ACC112 (cell line): Measurements from ENCODE around the gene USP24.
A peak's percentile ranks its signal among the peaks of the same experiment; 100 is the strongest.
"Not testable (repeated sequence)": the region's sequence is repeated elsewhere in the genome, so short reads cannot be mapped to it uniquely, and the experiment has no call there.

Experiments used
- H2AFZ ChIP-seq: fragments of 200-600 bp; sonication (generic); one replicate; pipeline ENCODE4 v1.6.0; 2017; ENCODE audit warnings: antibody characterized with exemption, low read length; ENCODE audit not compliant: unreplicated experiment
- H3K27ac ChIP-seq: fragments of 200-600 bp; sonication (generic); 2 replicates; pipeline ENCODE4 v1.5.1; 2014; ENCODE audit warnings: low read depth, mild to moderate bottlenecking, antibody characterized with exemption, low read length, moderate library complexity
- H3K27me3 ChIP-seq: fragments of 200-600 bp; sonication (generic); 2 replicates; pipeline ENCODE4 v1.6.1; 2014; ENCODE audit warnings: mild to moderate bottlenecking, antibody characterized with exemption, low read length, moderate library complexity, mixed read lengths; ENCODE audit not compliant: insufficient read depth
- H3K36me3 ChIP-seq: fragments of 200-600 bp; sonication (generic); 2 replicates; pipeline ENCODE4 v1.6.1; 2016; ENCODE audit warnings: mild to moderate bottlenecking, antibody characterized with exemption, low read length, moderate library complexity, mixed read lengths; ENCODE audit not compliant: insufficient read depth
- H3K4me1 ChIP-seq: fragments of 200-600 bp; sonication (generic); one replicate; pipeline ENCODE4 v1.6.1; 2016; ENCODE audit warnings: low read length, mixed read lengths; ENCODE audit not compliant: insufficient read depth, unreplicated experiment, control insufficient read depth
- H3K4me3 ChIP-seq: fragments of 200-600 bp; sonication (generic); 2 replicates; pipeline ENCODE4 v1.5.1; 2014; ENCODE audit warnings: mild to moderate bottlenecking, low read depth, low read length
- H3K79me2 ChIP-seq: fragments of 200-600 bp; sonication (generic); one replicate; pipeline ENCODE4 v1.6.0; 2016; ENCODE audit warnings: low read length; ENCODE audit not compliant: control insufficient read depth, unreplicated experiment, insufficient read depth

USP24 gene

DNA sequence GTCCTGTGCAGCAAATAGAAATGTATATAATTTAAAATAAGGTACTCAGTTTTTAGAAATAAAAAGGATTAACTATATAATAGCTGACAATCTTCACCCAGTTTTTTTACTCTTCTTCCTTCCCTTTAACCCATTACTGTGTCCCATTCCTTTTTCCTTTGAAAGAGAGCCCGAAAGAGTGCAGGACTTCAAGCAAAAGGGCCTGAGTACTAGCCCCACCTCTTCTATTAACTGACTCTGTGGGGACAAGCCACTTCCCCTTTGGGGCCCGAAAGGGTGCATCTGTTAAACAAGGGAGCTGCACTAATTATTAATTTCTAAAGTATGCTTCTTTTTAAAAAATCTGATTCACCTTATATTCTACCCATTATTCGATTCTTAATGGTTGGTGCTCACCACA lies 3.3 kb downstream of the USP24 start:
- H3K27me3 ChIP-seq, result no peaks in the 10 kb centered on the region
- H3K36me3 ChIP-seq, result no peaks in the 10 kb centered on the region
- no peak overlapping the region for H3K27ac ChIP-seq
- no peak overlapping the region for H3K4me3 ChIP-seq
- H3K79me2 ChIP-seq, result peaks cover 82% of the 10 kb centered on the region
- H3K4me1 ChIP-seq, result peaks cover 47% of the 10 kb centered on the region
- no peak overlapping the region for H2AFZ ChIP-seq

DNA sequence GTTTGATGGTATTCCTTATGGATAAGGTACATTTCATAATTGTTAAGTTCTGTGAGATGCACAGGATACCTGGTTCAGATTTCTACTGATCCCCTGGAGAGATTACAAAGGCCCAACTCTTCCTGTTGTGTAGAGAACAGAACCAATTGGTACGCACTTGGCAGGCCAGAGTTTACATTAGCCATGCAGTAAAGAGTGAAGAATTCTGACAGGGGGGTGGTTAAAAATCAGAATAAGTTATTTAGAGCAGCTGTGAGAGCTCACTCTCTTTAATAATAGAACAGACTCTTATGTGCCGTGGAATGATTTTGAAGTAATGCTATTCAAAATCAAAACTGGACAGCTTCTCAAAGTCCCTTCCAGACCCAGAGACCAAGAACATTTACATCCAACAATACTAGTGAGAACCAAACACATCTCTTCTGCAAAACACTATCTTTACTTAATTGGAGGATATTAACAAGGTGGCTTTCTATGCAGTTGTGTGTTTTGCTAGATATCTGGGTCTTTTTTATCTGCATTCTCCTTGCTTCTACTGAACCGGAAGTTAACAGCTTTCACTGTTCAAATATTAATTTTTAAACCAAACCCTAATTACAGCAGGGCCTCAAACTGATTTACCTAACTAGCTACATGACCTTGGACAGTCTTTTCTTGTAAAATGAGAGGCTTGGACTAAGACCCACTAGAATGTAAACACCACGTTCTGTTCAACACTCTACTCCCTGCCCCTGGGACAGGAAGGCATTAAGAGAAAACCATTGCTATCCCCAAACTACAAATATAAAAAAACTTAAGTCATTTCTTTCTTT lies 4.0 kb downstream of the USP24 start:
- Histone ChIP-seq H3K27me3 (no peaks in the 10 kb centered on the region), H3K4me3 (peak overlapping the region; percentile 14; the same call in 1 of the 2 replicates), H3K79me2 (peaks cover 88% of the 10 kb centered on the region), H2AFZ (no peak overlapping the region), H3K4me1 (peaks cover 47% of the 10 kb centered on the region), H3K36me3 (no peaks in the 10 kb centered on the region), H3K27ac (no peak overlapping the region)

DNA sequence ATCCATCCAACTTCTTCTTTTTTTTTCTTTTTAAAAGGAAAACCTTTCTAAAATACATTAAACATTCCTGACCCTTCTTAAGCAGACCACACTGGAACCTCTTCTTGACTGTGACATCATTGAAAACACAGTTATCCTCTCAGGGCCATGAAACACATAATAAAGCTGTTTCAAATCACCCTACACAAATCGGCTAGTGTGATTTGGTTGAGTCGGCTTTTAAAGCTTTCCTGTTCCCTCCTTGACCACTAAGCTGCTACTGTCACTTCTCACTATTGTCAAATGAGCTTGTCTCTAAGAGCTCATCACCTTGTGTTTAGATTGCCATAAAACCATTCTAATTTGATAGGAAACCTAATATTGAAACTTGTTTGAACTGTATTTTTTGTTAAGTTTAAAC lies 5.9 kb downstream of the USP24 start:
- no peaks in the 10 kb centered on the region for H3K27me3 ChIP-seq
- H3K79me2 ChIP-seq, result peaks cover 89% of the 10 kb centered on the region
- peaks cover 63% of the 10 kb centered on the region for H3K4me1 ChIP-seq
- no peak overlapping the region for H3K27ac ChIP-seq
- no peak overlapping the region for H3K4me3 ChIP-seq
- H2AFZ ChIP-seq, result no peak overlapping the region
- no peaks in the 10 kb centered on the region for H3K36me3 ChIP-seq

DNA sequence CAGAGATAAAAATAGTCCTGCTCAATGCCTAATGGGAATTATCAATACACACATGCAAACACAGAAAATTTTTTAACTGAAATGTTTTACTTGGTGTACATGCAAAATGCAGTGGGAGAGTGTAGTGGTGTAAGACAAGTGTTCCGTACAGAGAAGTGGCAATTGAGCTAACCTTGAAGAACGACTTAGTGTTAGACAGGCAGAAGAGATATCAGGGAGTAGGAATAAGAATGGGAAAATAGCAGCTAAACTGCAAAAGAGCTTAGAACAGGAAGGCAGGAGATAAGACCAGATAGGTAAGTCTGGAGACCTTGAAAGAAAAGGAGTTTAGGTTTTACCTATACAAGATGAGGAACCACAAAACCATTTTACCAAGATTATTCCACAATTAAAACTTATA lies 9.0 kb downstream of the USP24 start:
- Histone ChIP-seq H3K27ac (no peak overlapping the region), H3K27me3 (no peaks in the 10 kb centered on the region), H2AFZ (no peak overlapping the region), H3K4me1 (peaks cover 52% of the 10 kb centered on the region), H3K79me2 (peaks cover 86% of the 10 kb centered on the region), H3K36me3 (no peaks in the 10 kb centered on the region), H3K4me3 (no peak overlapping the region)

DNA sequence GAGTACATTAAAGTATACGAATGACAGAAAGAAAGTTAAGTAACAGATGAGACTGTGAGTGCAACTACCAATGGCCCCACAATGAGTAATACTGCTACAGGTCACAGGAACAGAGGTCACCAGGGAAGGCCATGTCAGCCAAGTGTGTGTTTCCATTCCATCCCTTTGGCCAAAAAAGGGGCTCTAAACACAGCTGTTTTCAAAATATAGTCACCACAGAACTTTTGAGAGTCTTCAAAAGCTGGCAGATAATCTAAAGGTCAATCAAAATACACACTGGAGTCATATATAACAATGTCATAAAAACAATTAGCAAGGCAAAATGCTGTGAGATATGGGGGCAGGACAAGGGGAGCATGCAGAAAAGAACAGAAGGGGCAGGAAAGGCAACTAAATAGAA lies 10.2 kb downstream of the USP24 start:
- Histone ChIP-seq H3K27me3 (no peaks in the 10 kb centered on the region), H2AFZ (no peak overlapping the region), H3K4me1 (peaks cover 41% of the 10 kb centered on the region), H3K36me3 (no peaks in the 10 kb centered on the region), H3K4me3 (no peak overlapping the region), H3K79me2 (peaks cover 83% of the 10 kb centered on the region), H3K27ac (no peak overlapping the region)

DNA sequence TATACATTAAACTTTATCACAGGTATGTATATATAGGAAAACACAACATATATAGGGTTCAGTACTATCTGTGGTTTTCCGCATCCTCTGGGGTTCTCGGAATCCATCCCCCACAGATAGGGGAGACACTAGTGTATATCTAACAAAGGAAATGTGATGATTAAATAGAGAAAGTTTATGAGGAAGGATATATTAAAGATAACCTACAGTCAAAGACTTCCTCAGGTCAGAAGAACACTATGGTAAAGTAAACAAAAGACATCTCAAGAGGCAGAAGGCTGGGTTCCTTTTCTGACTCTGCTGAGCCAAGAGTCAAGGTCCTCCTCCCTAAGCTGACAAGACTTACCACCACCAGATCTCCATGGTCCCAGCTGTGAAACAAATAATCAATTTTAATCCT lies 12.1 kb downstream of the USP24 start:
- H3K79me2 ChIP-seq, result peaks cover 72% of the 10 kb centered on the region
- H3K27ac ChIP-seq, result no peak overlapping the region
- no peak overlapping the region for H3K4me3 ChIP-seq
- no peaks in the 10 kb centered on the region for H3K27me3 ChIP-seq
- H2AFZ ChIP-seq, result no peak overlapping the region
- H3K36me3 ChIP-seq, result no peaks in the 10 kb centered on the region
- peaks cover 32% of the 10 kb centered on the region for H3K4me1 ChIP-seq

DNA sequence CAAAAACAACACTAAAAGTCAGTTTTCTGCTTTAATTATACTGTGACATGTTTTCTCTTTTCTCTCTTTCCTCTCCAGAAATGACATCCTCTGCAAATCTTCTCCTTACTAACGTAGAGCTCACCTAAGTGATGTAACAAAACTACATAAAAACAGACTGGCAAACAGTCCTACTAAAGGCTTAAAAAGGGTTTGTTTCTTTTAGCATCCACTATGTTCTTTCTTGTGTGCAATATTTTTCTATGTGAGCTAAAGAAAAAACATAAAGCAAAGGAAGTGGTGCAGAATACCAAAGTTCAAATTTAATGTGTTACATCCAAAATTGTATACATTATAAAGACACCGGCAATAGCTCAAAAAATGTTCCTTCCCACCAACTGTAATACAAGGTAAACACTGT lies 14.5 kb downstream of the USP24 start:
- no peaks in the 10 kb centered on the region for H3K36me3 ChIP-seq
- no peak overlapping the region for H3K4me3 ChIP-seq
- H2AFZ ChIP-seq, result no peak overlapping the region
- H3K79me2 ChIP-seq, result peaks cover 66% of the 10 kb centered on the region
- no peak overlapping the region for H3K27ac ChIP-seq
- peaks cover 42% of the 10 kb centered on the region for H3K4me1 ChIP-seq
- H3K27me3 ChIP-seq, result no peaks in the 10 kb centered on the region

DNA sequence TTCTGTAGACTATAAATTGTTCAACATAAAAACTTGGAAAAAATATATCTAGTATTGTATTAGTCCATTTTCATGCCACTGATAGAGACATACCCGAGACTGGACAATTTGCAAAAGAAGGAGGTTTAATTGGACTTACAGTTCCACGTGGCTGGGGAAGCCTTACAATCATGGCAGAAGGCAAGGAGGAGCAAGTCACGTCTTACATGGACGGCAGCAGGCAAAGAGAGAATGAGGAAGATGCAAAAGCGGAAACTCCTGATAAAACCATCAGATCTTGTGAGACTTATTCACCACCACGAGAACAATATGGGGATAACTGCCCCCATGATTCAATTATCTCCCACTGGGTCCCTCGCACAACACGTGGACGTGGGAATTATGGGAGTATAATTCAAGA lies 15.4 kb downstream of the USP24 start:
- Histone ChIP-seq H3K79me2 (peaks cover 64% of the 10 kb centered on the region), H3K4me1 (peaks cover 41% of the 10 kb centered on the region)
- not testable (repeated sequence) for H2AFZ ChIP-seq, H3K4me3 ChIP-seq, H3K36me3 ChIP-seq, H3K27ac ChIP-seq, H3K27me3 ChIP-seq

DNA sequence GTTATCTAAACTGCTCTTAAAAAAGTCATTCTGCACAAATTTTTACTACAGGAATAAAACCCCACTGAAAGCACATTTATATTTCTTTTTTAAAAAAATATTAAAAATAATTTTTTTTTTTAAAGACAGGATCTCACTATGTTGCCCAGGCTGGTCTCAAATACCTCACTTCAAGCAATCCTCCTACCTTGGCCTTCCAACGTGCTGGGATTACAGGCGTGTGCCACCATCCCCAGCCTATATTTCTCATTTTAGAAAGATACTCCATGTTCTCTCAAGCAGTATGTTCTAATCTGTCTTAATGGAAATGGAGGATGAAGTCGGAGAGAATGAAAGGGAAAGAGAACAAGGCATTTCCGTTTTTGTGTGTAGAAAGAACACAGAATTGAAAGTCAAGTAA lies 17.1 kb downstream of the USP24 start:
- Histone ChIP-seq H3K36me3 (no peaks in the 10 kb centered on the region), H3K27me3 (no peaks in the 10 kb centered on the region), H3K27ac (no peak overlapping the region), H2AFZ (no peak overlapping the region), H3K4me1 (peaks cover 24% of the 10 kb centered on the region), H3K79me2 (peaks cover 65% of the 10 kb centered on the region), H3K4me3 (no peak overlapping the region)

DNA sequence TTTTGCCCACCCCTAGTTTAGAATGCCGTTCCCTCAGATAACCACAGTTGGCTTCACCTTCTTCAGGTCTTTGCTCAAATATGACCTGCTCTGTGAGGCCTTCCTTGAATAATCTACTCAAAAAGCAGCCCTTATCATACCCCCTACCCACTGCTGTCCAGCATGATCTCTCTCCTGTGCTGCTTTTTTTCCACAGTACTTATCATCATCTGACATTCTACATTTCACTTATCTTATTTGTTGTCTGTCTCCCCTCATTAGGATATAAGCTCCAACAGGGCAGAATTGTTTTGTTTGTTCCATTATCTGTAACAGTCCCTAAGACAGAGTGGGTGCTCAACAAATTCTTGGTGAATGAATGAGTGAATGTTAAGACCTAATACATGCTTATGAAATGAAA lies 18.1 kb downstream of the USP24 start:
- H3K36me3 ChIP-seq, result no peaks in the 10 kb centered on the region
- H3K79me2 ChIP-seq, result peaks cover 62% of the 10 kb centered on the region
- H3K27me3 ChIP-seq, result no peaks in the 10 kb centered on the region

DNA sequence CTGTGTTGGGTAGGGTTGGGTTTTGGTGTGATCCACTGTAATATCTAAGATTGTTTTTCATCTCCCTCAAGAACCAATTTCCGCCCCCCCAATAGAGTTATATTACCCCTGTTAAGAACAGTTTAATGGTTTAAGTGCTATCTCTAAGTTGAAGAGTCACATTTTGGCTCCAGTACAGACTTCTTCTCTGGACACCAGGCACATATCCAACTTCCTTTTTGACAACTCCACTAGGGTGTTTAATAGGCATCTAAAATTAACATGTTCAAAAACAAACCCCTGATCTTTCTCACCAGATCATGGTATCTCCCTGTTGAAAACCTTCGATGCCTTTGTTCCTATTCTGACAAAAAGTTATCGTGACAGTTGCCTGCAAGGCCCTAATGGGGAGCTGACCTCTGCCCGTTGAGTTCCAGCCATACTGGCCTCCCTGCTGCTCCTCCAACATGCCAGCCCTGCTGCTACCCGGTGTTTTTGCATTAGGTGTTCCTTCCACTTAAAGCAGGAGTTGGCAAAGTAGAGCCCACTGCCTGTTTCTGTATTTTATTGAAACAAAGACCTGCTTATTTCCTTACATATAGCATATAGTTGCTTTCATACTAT lies 18.6 kb downstream of the USP24 start:
- peaks cover 27% of the 10 kb centered on the region for H3K4me1 ChIP-seq
- H3K4me3 ChIP-seq, result no peak overlapping the region
- H3K79me2 ChIP-seq, result peaks cover 60% of the 10 kb centered on the region
- no peaks in the 10 kb centered on the region for H3K27me3 ChIP-seq
- no peak overlapping the region for H2AFZ ChIP-seq
- H3K27ac ChIP-seq, result no peak overlapping the region
- H3K36me3 ChIP-seq, result no peaks in the 10 kb centered on the region

More for the DNA sequence above, 18.1 kb downstream of the USP24 start:
- Histone ChIP-seq H3K4me1 (peaks cover 24% of the 10 kb centered on the region), H3K27ac (no peak overlapping the region), H2AFZ (no peak overlapping the region), H3K4me3 (no peak overlapping the region)
